SIG-M5 (cell line): ENCODE results near the gene MAST2.

Experiments used
- DNase-seq: peaks from one replicate; lab custom pipeline; 2025; lab: John Stamatoyannopoulos, UW

Gene MAST2

GRCh38 chr1:46065405-46065804 lies 262.0 kb downstream of the MAST2 start:
- DNase-seq: no peak

GRCh38 chr1:46067652-46068051 lies 264.2 kb downstream of the MAST2 start:
- DNase-seq: no peak

- no peak for DNase-seq
Observed at GRCh38 chr1:46068525-46068924, 265.1 kb downstream of the MAST2 start.

- no peak for DNase-seq
Observed at GRCh38 chr1:46070164-46070814, 266.9 kb downstream of the MAST2 start.

- no peak for DNase-seq
Observed at GRCh38 chr1:46072975-46073374, 269.6 kb downstream of the MAST2 start.

GRCh38 chr1:46076343-46076742 lies 272.9 kb downstream of the MAST2 start:
- DNase-seq: no peak

GRCh38 chr1:46077644-46078043 lies 274.2 kb downstream of the MAST2 start:
- no peak for DNase-seq

- DNase-seq: no peak
Observed at GRCh38 chr1:46080257-46080656, 276.8 kb downstream of the MAST2 start.

GRCh38 chr1:46081206-46081605 lies 277.8 kb downstream of the MAST2 start:
- no peak for DNase-seq

- no peak for DNase-seq
Observed at GRCh38 chr1:46081619-46082018, 278.2 kb downstream of the MAST2 start.

GRCh38 chr1:46083579-46083978 lies 280.2 kb downstream of the MAST2 start:
- no peak for DNase-seq

- no peak for DNase-seq
Observed at GRCh38 chr1:46084553-46085451, 281.4 kb downstream of the MAST2 start.
